GM13977 (cell line): ENCODE measurements around the gene SLC24A3.

Experiments used
- DNase-seq: peaks from one replicate; pipeline ENCODE4 v3.0.0; 2012; ENCODE audit warnings: low spot score
- in situ Hi-C: fragments of 300-500 bp; cut with MboI; formaldehyde crosslinking; loops from one replicate; pipeline ENCODE4 v1.12.0; 2022; ENCODE audit warnings: low sequenced_read_pairs, low pct_unique_long_range_greater_than_20kb, mixed read lengths, inconsistent platforms; ENCODE audit not compliant: unreplicated experiment
- TF ChIP-seq, protein P1 (sequence below): IDR thresholded peaks from 2 replicates; pipeline ENCODE4 v1.5.1; 2012; ENCODE audit warnings: mild to moderate bottlenecking, control low read depth; ENCODE audit not compliant: insufficient read depth; ENCODE audit errors: extremely low read depth, missing control alignments

SLC24A3 gene

GRCh38 chr20:19564261-19564660, 351.8 kb downstream of the SLC24A3 start:
- TF ChIP-seq, protein P1, sequence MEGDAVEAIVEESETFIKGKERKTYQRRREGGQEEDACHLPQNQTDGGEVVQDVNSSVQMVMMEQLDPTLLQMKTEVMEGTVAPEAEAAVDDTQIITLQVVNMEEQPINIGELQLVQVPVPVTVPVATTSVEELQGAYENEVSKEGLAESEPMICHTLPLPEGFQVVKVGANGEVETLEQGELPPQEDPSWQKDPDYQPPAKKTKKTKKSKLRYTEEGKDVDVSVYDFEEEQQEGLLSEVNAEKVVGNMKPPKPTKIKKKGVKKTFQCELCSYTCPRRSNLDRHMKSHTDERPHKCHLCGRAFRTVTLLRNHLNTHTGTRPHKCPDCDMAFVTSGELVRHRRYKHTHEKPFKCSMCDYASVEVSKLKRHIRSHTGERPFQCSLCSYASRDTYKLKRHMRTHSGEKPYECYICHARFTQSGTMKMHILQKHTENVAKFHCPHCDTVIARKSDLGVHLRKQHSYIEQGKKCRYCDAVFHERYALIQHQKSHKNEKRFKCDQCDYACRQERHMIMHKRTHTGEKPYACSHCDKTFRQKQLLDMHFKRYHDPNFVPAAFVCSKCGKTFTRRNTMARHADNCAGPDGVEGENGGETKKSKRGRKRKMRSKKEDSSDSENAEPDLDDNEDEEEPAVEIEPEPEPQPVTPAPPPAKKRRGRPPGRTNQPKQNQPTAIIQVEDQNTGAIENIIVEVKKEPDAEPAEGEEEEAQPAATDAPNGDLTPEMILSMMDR, result no peak
- in situ Hi-C loops, result no loop called here
- DNase-seq, result no peak

DNA sequence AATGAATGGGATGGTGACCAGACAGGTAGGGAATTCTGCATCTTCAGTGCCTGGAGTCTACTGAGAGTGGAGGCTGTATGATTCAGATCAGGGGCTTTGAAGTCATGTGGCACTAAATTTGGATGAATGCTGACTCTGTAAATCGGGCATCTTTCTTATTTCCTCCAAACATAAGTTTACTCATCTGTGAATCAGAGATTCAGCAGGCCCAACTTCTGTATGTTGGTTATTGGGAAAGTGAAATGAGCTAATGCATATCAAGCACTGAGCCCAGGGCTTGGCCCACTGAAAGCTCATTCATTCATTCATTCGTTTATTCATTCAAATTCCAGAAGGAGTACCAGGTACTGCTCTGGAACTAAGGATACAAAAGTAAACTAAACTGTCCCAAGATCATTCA, 353.3 kb downstream of the SLC24A3 start:
- TF ChIP-seq, protein P1, result no peak
- DNase-seq, result no peak
- in situ Hi-C loops, result no loop called here

DNA sequence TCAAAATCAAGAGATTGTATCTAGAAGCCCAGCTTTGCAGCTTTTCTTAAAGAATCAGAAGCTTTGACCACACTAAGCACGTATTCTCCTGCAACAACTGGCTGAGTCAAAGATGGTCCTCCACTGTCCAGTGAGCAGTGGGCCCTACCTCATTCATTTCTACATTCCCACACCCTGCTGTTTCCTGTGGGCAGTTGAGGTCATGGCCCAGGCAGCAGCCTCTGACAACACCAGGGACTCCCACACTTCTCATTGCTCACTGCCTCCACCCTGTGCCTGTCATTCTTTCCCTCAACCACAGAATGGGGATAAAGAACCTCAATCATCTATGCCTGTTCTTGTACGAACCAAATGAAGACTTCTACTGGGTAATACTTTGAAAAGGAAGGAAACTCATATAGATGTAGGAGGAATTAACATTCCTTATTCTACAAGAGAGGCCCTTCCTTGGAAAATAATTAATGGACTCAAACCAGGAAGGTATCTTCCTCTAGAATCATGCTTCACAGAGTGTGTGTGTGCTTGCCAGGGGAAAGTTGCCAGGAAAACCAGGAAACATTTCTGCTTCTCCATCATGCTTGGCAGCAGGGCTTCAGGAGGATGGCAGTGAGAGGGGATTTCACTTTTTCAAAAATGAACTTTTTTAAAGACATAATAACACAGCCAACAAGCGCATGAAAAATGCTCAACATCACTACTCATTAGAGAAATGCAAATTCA, 353.9 kb downstream of the SLC24A3 start:
- DNase-seq, result no peak
- in situ Hi-C loops, result no loop called here
- TF ChIP-seq, protein P1, result no peak

DNA sequence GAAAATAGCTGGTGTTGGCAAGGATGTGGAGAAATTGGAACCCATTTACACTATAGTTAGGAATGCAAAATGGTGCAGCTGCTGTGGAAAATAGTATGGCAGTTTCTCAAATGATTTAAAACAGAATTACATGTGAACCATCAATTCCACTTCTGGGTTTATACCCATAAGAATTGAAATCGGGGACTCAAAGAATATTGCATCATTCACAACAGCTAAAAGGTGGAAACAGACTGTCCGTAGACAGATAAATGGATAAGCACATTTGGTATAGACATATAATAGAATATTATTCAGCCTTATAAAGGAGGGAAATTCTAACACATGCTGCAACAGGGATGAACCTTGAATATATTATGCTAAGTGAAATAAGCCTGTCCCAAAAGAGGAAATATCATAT, 355.7 kb downstream of the SLC24A3 start:
- DNase-seq, result no peak
- in situ Hi-C loops, result no loop called here
- TF ChIP-seq, protein P1, result no peak

DNA sequence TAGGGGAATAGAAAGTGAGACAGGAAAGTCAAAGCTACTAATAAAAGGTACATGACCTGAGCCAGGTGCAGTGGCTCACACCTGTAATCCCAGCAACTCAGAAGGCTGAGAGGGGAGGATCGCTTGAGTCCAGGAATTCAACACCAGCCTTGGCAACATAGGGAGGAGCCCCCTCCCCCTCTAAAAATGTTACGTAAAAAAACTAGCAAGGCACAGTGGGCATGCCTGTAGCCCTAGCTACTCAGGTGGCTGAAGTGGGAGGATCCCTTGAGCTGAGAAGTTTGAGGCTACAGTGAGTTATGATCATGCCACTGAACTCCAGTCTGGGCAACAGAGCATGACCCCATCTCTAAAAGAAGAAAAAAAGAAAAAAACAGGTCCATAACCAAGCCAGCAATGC, 359.6 kb downstream of the SLC24A3 start:
- TF ChIP-seq, protein P1, result no peak
- in situ Hi-C loops, result no loop called here
- DNase-seq, result no peak

DNA sequence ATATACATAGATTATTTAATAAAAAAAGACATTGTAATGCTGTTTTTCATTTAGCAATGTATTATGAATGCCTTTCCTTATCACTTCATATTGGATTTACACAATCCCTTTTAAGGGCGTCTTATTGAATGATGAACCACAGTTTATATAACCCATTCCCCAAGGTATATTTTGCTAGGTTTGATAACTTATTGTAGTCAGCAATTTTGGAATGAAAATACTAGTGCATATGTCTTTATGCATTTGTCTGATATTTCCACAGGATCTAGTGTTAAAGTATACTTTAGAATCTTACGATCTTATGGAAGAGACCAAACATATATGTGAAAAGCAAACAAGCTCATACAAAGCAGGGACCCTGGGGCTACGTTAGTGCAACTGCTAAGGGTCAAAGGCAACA, 365.2 kb downstream of the SLC24A3 start:
- DNase-seq, result no peak
- TF ChIP-seq, protein P1, result no peak
- in situ Hi-C loops, result no loop called here
